Measurements from ENCODE around the gene SNRNP35.
"Not testable (repeated sequence)": the region's sequence is repeated elsewhere in the genome, so short reads cannot be mapped to it uniquely, and the experiment has no call there.

SNRNP35 gene

DNA sequence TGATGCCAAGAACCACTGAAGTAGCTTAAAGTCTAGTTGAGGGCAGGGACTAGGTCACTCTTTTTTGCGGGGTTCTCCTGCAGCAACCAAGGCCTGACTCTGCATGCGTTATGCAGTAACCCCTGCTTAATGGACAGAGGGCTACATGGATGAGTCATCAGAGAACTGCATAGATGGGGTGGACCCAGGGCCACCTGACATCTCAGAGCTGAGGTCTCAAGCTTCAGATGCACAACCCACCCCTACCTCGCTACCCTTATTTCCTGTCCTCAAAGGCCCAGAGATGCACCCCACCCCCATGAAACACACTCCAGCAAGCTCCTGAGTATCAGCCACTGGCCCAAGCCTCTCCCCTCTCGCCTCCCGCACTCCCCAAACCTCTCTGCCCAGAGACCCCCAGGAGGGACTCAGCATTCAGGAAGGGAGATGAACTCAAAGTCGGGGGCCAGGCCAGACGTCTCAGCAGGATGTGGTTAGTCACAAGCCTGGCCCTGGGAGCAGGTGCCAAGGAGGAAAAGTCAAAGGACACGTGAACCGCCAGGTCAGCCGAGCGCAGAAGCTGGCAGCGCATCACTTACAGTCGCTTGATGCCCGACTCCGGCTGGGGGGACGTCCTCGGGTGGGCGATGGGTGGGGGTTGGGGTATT lies 25.8 kb downstream of the SNRNP35 start:
- no peak overlapping the region for H3K27ac ChIP-seq
- DNase-seq (ENCODE audit: low read depth, low spot score): no peak

DNA sequence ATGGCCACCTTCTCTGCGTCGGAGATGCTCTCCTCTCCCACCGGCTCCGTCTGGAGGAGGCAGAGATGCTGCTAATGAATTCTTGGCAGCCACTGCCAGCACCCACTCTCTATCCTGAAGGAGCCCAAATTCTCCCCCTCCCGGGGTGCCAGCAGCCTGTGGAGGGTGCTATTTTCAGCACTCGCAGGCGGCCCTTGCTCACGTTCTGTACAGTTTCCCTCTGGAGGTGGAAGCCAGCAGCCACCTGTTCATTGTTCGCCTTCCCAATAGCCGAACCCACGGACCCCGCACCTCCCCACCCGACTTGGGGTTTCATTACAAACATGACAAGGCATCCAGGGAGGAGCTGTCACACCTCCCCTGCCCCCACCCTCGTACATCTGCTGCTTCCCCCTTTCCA lies 27.8 kb downstream of the SNRNP35 start:
- DNase-seq (ENCODE audit: low read depth, low spot score): no peak
- H3K27ac ChIP-seq: no peak overlapping the region

DNA sequence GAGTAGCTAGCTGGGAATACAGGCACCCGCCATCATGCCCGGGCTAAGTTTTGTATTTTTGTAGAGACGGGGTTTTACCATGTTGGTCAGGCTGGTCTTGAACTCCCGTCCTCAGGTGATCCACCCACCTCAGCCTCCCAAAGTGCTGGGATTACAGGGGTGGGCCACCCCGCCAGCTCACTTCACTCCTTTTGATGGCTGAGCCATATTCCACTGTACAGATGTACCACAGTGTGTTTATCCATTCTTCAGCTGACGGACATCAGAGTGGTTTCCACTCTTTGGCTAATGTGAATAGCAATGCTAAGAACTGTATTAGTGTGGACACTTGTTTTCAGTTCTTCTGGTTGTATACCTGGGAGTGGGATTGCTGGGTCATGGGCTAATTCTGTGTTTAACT lies 29.5 kb downstream of the SNRNP35 start:
- no peak overlapping the region for H3K27ac ChIP-seq
- no peak for DNase-seq (ENCODE audit: low read depth, low spot score)

- no peak for DNase-seq (ENCODE audit: low read depth, low spot score)
- H3K27ac ChIP-seq: no peak overlapping the region
These were observed 30.7 kb downstream of the SNRNP35 start for GRCh38 chr12:123488539-123489230.

DNA sequence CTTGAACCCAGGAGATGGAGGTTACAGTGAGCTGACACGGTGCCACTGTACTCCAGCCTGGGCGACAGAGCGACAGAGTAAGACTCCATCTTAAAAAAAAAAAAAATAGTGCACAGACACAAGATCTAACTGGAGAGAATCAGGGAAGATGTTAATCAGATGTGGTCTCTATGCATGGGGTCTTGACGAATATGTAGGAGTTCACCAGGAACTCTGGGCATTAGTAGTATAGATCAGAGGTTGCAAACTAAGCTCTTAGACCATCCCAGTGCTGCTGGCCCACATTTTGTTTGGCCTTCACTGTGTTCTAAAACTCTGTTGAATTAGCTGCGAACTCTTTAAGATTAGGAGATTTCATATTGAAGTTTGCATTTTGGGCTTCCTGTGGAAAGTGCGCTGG lies 31.6 kb downstream of the SNRNP35 start:
- H3K27ac ChIP-seq: no peak overlapping the region
- DNase-seq (ENCODE audit: low read depth, low spot score): no peak

- no peak for DNase-seq (ENCODE audit: low read depth, low spot score)
- H3K27ac ChIP-seq: no peak overlapping the region
These were observed 32.1 kb downstream of the SNRNP35 start for GRCh38 chr12:123490089-123490488.

GRCh38 chr12:123491056-123491455 lies 33.1 kb downstream of the SNRNP35 start:
- DNase-seq (ENCODE audit: low read depth, low spot score): no peak
- H3K27ac ChIP-seq: no peak overlapping the region

- no peak for DNase-seq (ENCODE audit: low read depth, low spot score)
- H3K27ac ChIP-seq: no peak overlapping the region
These were observed 33.5 kb downstream of the SNRNP35 start for GRCh38 chr12:123491481-123491880.

DNA sequence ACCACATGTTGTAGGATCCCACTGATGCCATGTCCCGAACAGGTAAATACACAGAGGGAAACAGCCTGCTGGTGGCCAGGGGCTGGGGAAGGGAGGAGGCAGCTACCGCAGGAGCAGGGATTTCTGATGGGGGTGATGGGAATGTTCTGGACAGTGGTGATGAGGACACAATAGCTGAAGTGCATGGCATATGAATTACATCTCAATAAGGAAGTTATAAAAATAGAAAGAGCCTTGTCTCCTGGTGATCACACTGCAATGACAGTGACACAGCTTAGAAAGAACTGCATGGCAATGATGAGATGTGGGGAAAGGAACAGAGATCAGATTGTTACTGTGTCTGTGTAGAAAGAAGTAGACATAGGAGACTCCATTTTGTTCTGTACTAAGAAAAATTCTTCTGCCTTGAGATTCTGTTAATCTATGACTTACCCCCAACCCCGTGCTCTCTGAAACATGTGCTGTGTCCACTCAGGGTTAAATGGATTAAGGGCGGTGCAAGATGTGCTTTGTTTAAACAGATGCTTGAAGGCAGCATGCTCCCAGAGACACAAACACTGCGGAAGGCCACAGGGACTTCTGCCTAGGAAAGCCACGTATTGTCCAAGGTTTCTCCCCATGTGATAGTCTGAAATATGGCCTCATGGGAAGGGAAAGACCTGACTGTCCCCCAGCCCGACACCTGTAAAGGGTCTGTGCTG lies 34.5 kb downstream of the SNRNP35 start:
- DNase-seq (ENCODE audit: low read depth, low spot score); H3K27ac ChIP-seq: not testable (repeated sequence)

DNA sequence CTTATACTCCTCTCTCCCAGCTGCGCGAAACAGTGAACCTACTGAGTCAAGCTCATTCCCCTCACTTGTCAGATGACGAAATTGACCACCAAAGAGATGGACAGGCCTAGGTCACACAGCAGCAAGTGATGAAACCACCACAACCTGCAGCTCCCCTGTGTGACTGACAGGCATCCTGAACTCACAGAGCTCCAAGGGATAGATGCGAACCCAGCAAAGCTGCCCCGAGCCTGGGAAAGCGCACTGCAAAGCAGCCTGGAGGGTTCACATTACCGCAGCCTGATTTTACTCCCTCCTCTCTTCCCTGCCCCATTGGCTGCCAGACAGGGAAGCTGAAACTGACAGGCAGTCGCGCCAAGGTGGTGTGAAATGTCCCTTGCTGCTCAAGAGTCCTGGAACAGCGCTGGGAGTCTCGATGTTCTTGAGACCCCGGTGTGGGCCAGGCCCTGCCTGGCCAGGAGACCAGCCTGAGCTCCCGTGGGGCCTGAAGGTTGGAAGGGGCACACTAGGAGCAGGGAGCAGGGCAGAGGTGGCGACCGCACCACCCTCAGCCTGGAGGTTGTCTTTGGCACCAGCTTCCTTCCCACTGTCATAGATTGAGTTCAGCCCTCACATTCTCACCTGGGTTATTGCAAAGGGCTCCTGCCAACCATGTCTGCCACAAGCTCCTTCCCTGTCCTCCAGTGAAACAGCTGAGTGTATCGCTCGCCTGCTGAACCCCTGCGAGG lies 36.3 kb downstream of the SNRNP35 start:
- DNase-seq (ENCODE audit: low read depth, low spot score): no peak
- no peak overlapping the region for H3K27ac ChIP-seq

GRCh38 chr12:123497065-123497464 lies 39.1 kb downstream of the SNRNP35 start:
- no peak for DNase-seq (ENCODE audit: low read depth, low spot score)

GRCh38 chr12:123498126-123498825 lies 40.3 kb downstream of the SNRNP35 start:
- DNase-seq (ENCODE audit: low read depth, low spot score): no peak
- no peak overlapping the region for H3K27ac ChIP-seq

More at GRCh38 chr12:123497065-123497464, 39.1 kb downstream of the SNRNP35 start:
- H3K27ac ChIP-seq: no peak overlapping the region

- no peak for DNase-seq (ENCODE audit: low read depth, low spot score)
These were observed 41.4 kb downstream of the SNRNP35 start for GRCh38 chr12:123499332-123499731.

GRCh38 chr12:123502163-123502704 lies 44.3 kb downstream of the SNRNP35 start:
- H3K27ac ChIP-seq: no peak overlapping the region
- DNase-seq (ENCODE audit: low read depth, low spot score): no peak

More at GRCh38 chr12:123499332-123499731, 41.4 kb downstream of the SNRNP35 start:
- H3K27ac ChIP-seq: no peak overlapping the region

- DNase-seq (ENCODE audit: low read depth, low spot score): no peak
These were observed 48.3 kb downstream of the SNRNP35 start for GRCh38 chr12:123506059-123506842.

GRCh38 chr12:123506843-123507236 lies 48.9 kb downstream of the SNRNP35 start:
- DNase-seq (ENCODE audit: low read depth, low spot score): no peak
- no peak overlapping the region for H3K27ac ChIP-seq

More at GRCh38 chr12:123506059-123506842, 48.3 kb downstream of the SNRNP35 start:
- H3K27ac ChIP-seq: no peak overlapping the region

- no peak for DNase-seq (ENCODE audit: low read depth, low spot score)
- no peak overlapping the region for H3K27ac ChIP-seq
These were observed 55.1 kb downstream of the SNRNP35 start for GRCh38 chr12:123512838-123513665.

DNA sequence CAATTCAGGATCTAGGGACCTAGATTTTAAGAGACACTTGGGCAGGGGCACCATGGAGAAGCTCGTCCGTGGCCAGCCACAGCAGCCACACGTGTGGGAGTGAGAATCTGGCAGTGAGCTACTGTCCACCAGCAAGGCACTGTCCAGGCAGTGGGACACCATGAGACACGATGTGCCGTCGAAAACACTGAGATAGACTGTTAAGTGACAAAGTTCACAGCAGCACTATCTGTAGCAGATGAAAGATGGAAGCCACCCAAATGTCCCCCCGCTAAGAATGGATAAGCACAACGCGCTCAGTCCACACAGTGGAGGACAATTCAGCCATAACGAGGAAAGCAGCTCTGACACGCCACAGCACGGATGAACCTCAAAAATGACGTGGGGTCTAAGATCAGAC lies 55.9 kb downstream of the SNRNP35 start:
- no peak overlapping the region for H3K27ac ChIP-seq
- DNase-seq (ENCODE audit: low read depth, low spot score): no peak
